Measurements from ENCODE around the gene PTPN6. TPM values are rescaled to one million over a fixed set of nuclear protein-coding genes. Genes with fewer than 3 reads are reported as not detected.

Gene PTPN6
- total and polyA plus RNA-seq, 3 experiments from 2014 or later, result 379 to 460 (median 456) TPM

DNA sequence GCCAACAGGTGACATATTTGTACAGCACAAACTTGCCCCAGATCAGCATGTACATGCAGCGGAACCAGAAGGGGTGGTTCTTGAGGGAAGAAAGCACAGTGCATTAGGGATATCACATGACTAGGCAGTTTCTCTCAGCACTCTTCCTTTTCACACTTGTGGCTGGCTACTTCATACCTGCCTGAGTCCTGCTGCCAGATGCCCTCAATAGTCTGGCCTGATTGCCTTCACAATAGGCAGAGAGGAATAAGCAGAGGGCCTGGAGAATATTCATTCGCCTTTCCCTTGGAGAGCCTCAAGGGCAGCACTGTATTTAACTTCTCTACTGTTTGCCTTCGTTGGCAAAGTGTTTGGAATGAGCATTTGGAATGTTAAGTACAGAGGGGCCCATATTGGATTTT is 27.5 kb downstream of the PTPN6 start:
- DNase-seq, result no peak
- Histone ChIP-seq H3K36me3 (ENCODE audit: insufficient read depth, low read length) (peaks cover 79% of the 10 kb centered on the region), H3K27ac (ENCODE audit: low read depth, low read length) (no peak overlapping the region), H3K9me3 (ENCODE audit: low read length) (no peaks in the 10 kb centered on the region), H3K4me1 (ENCODE audit: insufficient read depth, low read length) (no peaks in the 10 kb centered on the region), H3K27me3 (ENCODE audit: insufficient read depth, low read length, poor library complexity, severe bottlenecking) (no peaks in the 10 kb centered on the region), H3K4me3 (ENCODE audit: low read length) (no peak overlapping the region)
- no peaks in the 10 kb centered on the region for H3K27me3 Mint-ChIP-seq
- no peak overlapping the region for H3K4me3 Mint-ChIP-seq
- no peaks in the 10 kb centered on the region for H3K9me3 Mint-ChIP-seq
- peak overlapping the region in 3 of 8 donors; percentile 3 to 50 (median 12) for H3K27ac Mint-ChIP-seq
- H3K4me1 Mint-ChIP-seq, result peaks cover 0 to 6% (median 0%) of the 10 kb centered on the region in 3 donors
- POLR2A ChIA-PET, result no interaction called here
- CTCF ChIA-PET, result interaction anchor here (1.3 kb wide), 1 partner anchor 130 kb away, joined by 3 read pairs; no protein-coding TSS in a partner anchor
- H3K36me3 Mint-ChIP-seq, result peaks cover 0 to 92% (median 18%) of the 10 kb centered on the region in 3 donors

DNA sequence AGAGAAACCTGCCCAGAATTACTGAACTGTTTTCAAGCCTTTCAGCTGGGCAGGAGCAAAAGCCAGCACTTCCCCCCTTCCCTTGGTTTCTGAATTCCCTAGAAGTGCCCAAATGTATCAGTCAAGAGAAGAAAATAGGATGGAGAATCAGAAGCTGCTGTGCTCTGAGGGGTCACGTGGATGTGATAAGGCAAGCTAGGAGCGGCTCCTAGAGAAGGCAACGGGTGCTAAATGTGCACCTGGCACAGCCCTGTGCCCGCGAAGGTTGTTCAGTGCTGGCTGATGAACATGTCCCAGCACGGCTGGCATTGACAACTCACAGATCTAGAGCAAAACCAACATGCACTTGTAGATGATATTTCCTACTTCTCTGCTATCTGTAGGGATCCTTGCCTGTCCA is 27.9 kb downstream of the PTPN6 start:
- Mint-ChIP-seq H3K27ac (peak overlapping the region in 3 of 8 donors; percentile 60 to 86 (median 63)), H3K4me1 (peaks cover 0 to 2% (median 0%) of the 10 kb centered on the region in 3 donors), H3K27me3 (no peaks in the 10 kb centered on the region), H3K36me3 (peaks cover 0 to 91% (median 17%) of the 10 kb centered on the region in 3 donors), H3K9me3 (no peaks in the 10 kb centered on the region), H3K4me3 (no peak overlapping the region)
- no peak for DNase-seq
- Histone ChIP-seq H3K4me1 (ENCODE audit: insufficient read depth, low read length) (no peaks in the 10 kb centered on the region), H3K27me3 (ENCODE audit: insufficient read depth, low read length, poor library complexity, severe bottlenecking) (no peaks in the 10 kb centered on the region), H3K4me3 (ENCODE audit: low read length) (no peak overlapping the region), H3K27ac (ENCODE audit: low read depth, low read length) (no peak overlapping the region), H3K9me3 (ENCODE audit: low read length) (no peaks in the 10 kb centered on the region), H3K36me3 (ENCODE audit: insufficient read depth, low read length) (peaks cover 76% of the 10 kb centered on the region)
- ChIA-PET CTCF (no interaction called here), POLR2A (interaction anchor here (0.6 kb wide), 1 partner anchor 21 kb away, joined by 5 read pairs; no protein-coding TSS in a partner anchor)

DNA sequence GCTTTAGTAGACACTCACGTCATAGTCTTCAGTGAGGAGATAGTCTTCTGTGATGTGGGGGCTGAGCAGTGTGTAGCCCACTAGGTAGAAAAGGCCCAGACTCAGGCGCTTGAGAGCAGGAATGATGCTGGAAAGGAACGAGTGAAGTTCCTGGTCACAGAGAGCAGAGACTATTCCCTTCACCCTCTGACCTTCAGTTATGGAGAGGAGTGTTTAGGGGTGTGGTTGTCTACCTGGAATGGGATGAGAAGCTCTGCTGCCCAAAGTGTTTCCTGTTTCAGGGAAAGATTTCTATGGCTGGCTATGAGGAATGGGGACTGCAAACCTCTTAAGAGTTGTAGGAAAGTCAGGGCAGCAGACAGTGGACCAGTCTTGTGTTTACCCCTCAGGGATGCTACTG is 28.3 kb downstream of the PTPN6 start:
- Histone ChIP-seq H3K27ac (ENCODE audit: low read depth, low read length) (no peak overlapping the region), H3K4me3 (ENCODE audit: low read length) (no peak overlapping the region), H3K27me3 (ENCODE audit: insufficient read depth, low read length, poor library complexity, severe bottlenecking) (no peaks in the 10 kb centered on the region), H3K36me3 (ENCODE audit: insufficient read depth, low read length) (peaks cover 72% of the 10 kb centered on the region), H3K9me3 (ENCODE audit: low read length) (no peaks in the 10 kb centered on the region), H3K4me1 (ENCODE audit: insufficient read depth, low read length) (no peaks in the 10 kb centered on the region)
- DNase-seq, result no peak
- Mint-ChIP-seq H3K4me3 (no peak overlapping the region), H3K9me3 (no peaks in the 10 kb centered on the region), H3K4me1 (no peaks in the 10 kb centered on the region), H3K36me3 (peaks cover 0 to 86% (median 15%) of the 10 kb centered on the region in 3 donors), H3K27me3 (no peaks in the 10 kb centered on the region), H3K27ac (peak overlapping the region in 3 of 8 donors; percentile 60 to 86 (median 63))
- CTCF ChIA-PET, result no interaction called here
- POLR2A ChIA-PET, result interaction anchor here (0.6 kb wide), 1 partner anchor 21 kb away, joined by 5 read pairs; no protein-coding TSS in a partner anchor

DNA sequence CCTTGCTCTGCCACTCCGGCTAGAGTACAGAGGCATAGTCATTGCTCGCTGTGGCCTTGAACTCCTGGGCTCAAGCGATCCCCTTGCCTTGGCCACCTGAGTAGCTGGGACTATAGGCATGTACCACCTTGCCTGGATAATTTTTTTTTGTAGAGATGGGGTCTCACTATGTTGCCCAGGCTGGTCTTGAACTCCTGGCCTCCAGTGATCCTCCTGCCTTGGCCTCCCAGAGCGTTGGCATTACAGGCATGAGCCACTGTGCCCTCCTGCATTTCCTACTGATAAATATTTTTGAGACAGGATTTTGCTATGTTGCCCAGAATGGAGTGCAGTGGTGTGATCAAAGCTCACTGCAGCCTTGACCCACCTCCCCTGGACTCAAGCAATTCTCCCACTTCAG is 28.9 kb downstream of the PTPN6 start:
- POLR2A ChIA-PET, result no interaction called here
- peaks cover 0 to 80% (median 13%) of the 10 kb centered on the region in 3 donors for H3K36me3 Mint-ChIP-seq

DNA sequence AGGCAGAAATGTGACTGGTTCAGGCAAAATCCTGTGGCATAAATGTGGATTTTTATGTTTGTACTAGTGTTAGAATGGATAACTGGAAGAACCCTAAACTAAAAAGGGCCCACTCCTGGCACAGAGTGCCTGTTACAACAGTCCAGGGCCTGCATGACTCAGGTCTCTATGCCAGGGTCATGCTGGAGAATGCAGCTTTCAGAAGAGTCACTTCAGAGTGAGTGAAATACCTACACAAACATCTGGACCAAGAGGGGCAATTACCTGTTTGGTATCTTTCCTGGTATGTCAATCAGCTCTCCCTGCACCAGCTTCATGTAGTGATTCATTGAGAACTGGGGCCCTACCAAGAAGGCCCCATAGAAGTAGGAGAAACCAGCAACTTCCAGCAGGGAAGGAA is 29.6 kb downstream of the PTPN6 start:
- no peaks in the 10 kb centered on the region for H3K4me1 Mint-ChIP-seq
- Histone ChIP-seq H3K27me3 (ENCODE audit: insufficient read depth, low read length, poor library complexity, severe bottlenecking) (no peaks in the 10 kb centered on the region), H3K9me3 (ENCODE audit: low read length) (no peaks in the 10 kb centered on the region), H3K4me3 (ENCODE audit: low read length) (no peak overlapping the region), H3K36me3 (ENCODE audit: insufficient read depth, low read length) (peaks cover 59% of the 10 kb centered on the region), H3K4me1 (ENCODE audit: insufficient read depth, low read length) (no peaks in the 10 kb centered on the region), H3K27ac (ENCODE audit: low read depth, low read length) (no peak overlapping the region)
- H3K27ac Mint-ChIP-seq, result peak overlapping the region in 1 of 8 donors; percentile 36
- DNase-seq, result no peak
- H3K27me3 Mint-ChIP-seq, result no peaks in the 10 kb centered on the region
- ChIA-PET POLR2A (interaction anchor here (0.5 kb wide), 1 partner anchor 32 kb away, joined by 3 read pairs; no protein-coding TSS in a partner anchor), CTCF (no interaction called here)
- H3K9me3 Mint-ChIP-seq, result no peaks in the 10 kb centered on the region
- H3K4me3 Mint-ChIP-seq, result no peak overlapping the region
- H3K36me3 Mint-ChIP-seq, result peaks cover 0 to 73% (median 11%) of the 10 kb centered on the region in 3 donors

More for the DNA sequence above, 28.9 kb downstream of the PTPN6 start:
- Mint-ChIP-seq H3K9me3 (no peaks in the 10 kb centered on the region), H3K27me3 (no peaks in the 10 kb centered on the region), H3K27ac (peak overlapping the region in 5 of 8 donors; percentile 11 to 54 (median 43)), H3K4me1 (no peaks in the 10 kb centered on the region), H3K4me3 (no peak overlapping the region)
- no peaks in the 10 kb centered on the region for H3K27me3 ChIP-seq (ENCODE audit: insufficient read depth, low read length, poor library complexity, severe bottlenecking)
- no peak for DNase-seq
- H3K4me1 ChIP-seq (ENCODE audit: insufficient read depth, low read length), result no peaks in the 10 kb centered on the region
- H3K36me3 ChIP-seq (ENCODE audit: insufficient read depth, low read length), result peaks cover 65% of the 10 kb centered on the region
- CTCF ChIA-PET, result no interaction called here
- H3K4me3 ChIP-seq (ENCODE audit: low read length), result no peak overlapping the region
- H3K27ac ChIP-seq (ENCODE audit: low read depth, low read length), result no peak overlapping the region
- H3K9me3 ChIP-seq (ENCODE audit: low read length), result no peaks in the 10 kb centered on the region

DNA sequence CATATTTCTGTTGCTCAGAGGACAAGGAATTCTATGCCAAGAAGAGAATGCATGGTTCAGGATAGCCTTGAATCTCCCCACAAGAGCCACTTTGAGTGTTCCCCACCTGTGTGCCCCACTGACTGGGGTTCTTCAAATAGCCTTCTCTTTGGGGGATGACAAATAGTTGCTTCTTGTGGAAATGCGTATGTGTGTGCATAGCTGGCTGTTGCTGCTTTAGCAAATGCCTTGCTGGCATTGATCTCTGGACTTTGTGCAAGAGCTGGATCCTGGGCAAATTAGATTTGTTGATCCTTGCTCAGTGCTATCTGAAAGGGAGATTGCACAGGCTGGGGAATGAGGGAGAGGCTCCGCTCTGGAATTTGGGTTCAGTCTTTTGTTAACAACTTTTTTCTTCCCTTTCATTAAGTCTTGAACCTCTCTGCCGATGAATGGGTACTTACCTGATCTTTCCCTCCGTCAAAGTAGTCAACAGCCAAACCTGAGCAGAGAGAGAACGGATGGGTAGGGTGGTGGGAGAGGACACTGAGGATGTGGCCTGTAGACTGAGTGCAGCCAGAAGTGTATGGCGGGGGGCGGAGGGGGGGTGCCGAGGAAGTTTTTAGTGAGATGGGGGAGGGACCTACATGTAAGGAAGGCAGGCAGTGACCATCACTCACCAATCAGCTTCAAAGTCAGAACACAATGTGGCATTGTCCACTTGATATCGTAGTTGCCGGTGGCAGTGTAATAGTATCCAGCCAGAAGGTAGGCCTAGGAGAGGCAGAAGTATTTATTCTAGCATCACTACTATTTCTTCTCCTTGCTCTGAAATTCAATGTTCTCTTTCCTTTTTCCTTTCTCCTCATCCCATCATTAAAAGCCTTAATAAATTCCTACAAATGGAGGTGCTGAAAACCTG is 30.2 kb downstream of the PTPN6 start:
- Mint-ChIP-seq H3K9me3 (no peaks in the 10 kb centered on the region), H3K27me3 (no peaks in the 10 kb centered on the region), H3K4me3 (no peak overlapping the region), H3K36me3 (peaks cover 0 to 70% (median 11%) of the 10 kb centered on the region in 3 donors), H3K4me1 (no peaks in the 10 kb centered on the region), H3K27ac (peak overlapping the region in 3 of 8 donors; percentile 18 to 61 (median 35))
- H3K4me1 ChIP-seq (ENCODE audit: insufficient read depth, low read length), result no peaks in the 10 kb centered on the region
- H3K27me3 ChIP-seq (ENCODE audit: insufficient read depth, low read length, poor library complexity, severe bottlenecking), result no peaks in the 10 kb centered on the region
- H3K36me3 ChIP-seq (ENCODE audit: insufficient read depth, low read length), result peaks cover 54% of the 10 kb centered on the region
- CTCF ChIA-PET, result no interaction called here
- no peaks in the 10 kb centered on the region for H3K9me3 ChIP-seq (ENCODE audit: low read length)
- POLR2A ChIA-PET, result interaction anchor here (0.5 to 0.6 kb wide), 2 partner anchors 19 to 31 kb away, joined by 3 to 6 read pairs; no protein-coding TSS in a partner anchor
- H3K4me3 ChIP-seq (ENCODE audit: low read length), result no peak overlapping the region
- H3K27ac ChIP-seq (ENCODE audit: low read depth, low read length), result no peak overlapping the region
- no peak for DNase-seq

DNA sequence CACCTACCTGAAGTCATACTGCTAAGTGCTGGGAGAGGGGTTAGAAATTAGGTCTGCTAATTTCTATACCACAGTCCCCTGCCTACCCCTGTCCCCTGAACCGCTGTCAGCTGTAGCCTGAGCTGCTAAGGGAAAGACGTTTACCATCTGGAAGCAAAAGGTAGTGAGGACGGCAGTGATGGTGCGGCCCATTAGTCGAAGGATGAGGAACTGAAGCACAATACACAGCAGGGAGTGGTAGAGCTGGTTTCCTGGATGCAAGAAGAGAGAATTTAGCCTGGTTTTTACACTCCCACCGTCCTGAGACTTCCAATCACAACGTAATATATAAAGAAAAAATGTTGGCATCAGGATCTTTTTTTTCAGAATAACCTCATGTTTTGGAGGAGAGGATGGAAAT is 31.4 kb downstream of the PTPN6 start:
- Mint-ChIP-seq H3K27ac (no peak overlapping the region), H3K27me3 (no peaks in the 10 kb centered on the region), H3K9me3 (no peaks in the 10 kb centered on the region), H3K4me3 (no peak overlapping the region), H3K4me1 (no peaks in the 10 kb centered on the region), H3K36me3 (peaks cover 0 to 63% (median 7%) of the 10 kb centered on the region in 3 donors)
- Histone ChIP-seq H3K27me3 (ENCODE audit: insufficient read depth, low read length, poor library complexity, severe bottlenecking) (no peaks in the 10 kb centered on the region), H3K36me3 (ENCODE audit: insufficient read depth, low read length) (peaks cover 43% of the 10 kb centered on the region), H3K4me3 (ENCODE audit: low read length) (no peak overlapping the region), H3K27ac (ENCODE audit: low read depth, low read length) (no peak overlapping the region), H3K9me3 (ENCODE audit: low read length) (no peaks in the 10 kb centered on the region), H3K4me1 (ENCODE audit: insufficient read depth, low read length) (no peaks in the 10 kb centered on the region)
- ChIA-PET CTCF (interaction anchor here (1.4 kb wide), 1 partner anchor 45 kb away, joined by 5 read pairs; no protein-coding TSS in a partner anchor), POLR2A (no interaction called here)
- DNase-seq, result no peak

DNA sequence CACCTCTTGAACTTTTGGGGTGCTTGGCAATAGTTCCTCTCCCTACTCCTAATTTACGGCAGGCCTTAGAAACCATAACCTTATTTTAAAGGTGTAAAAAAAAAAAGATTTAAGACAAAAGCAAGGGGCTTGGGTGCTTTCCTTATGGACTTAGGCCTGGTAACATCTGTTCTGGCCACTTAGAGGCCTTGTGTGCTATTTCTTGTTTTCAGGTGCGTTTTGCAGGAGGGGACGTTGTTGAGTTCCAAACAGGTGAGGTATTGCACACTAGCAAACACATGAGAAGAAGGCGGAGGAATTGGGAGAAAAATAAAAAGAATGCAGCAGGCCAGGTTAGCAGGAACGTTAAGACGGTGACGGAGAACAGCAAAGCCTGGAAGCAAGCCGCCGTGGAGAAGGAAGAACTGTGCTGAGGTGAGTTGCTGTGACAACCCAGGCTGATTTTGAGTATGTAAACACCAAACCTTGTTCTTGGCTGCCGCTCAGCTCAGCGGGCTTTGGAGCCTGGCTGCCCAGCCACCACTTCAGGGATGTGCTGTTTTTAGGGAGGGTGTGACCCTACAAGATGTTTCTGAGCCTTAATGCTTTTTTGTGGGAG is 36.9 kb downstream of the PTPN6 start:
- ChIA-PET POLR2A (no interaction called here), CTCF (no interaction called here)
- H3K9me3 ChIP-seq (ENCODE audit: low read length), result no peaks in the 10 kb centered on the region
- Mint-ChIP-seq H3K4me1 (no peaks in the 10 kb centered on the region), H3K27ac (no peak overlapping the region), H3K4me3 (no peak overlapping the region), H3K36me3 (peaks cover 0 to 43% (median 5%) of the 10 kb centered on the region in 3 donors), H3K9me3 (no peaks in the 10 kb centered on the region), H3K27me3 (no peaks in the 10 kb centered on the region)
- H3K4me3 ChIP-seq (ENCODE audit: low read length), result no peak overlapping the region
- no peaks in the 10 kb centered on the region for H3K4me1 ChIP-seq (ENCODE audit: insufficient read depth, low read length)
- no peak overlapping the region for H3K27ac ChIP-seq (ENCODE audit: low read depth, low read length)
- no peak for DNase-seq
- H3K36me3 ChIP-seq (ENCODE audit: insufficient read depth, low read length), result peaks cover 14% of the 10 kb centered on the region
- no peaks in the 10 kb centered on the region for H3K27me3 ChIP-seq (ENCODE audit: insufficient read depth, low read length, poor library complexity, severe bottlenecking)
